Measurements from ENCODE around the gene CTRB1.
"Not testable (repeated sequence)": the region's sequence is repeated elsewhere in the genome, so short reads cannot be mapped to it uniquely, and the experiment has no call there.

DNA sequence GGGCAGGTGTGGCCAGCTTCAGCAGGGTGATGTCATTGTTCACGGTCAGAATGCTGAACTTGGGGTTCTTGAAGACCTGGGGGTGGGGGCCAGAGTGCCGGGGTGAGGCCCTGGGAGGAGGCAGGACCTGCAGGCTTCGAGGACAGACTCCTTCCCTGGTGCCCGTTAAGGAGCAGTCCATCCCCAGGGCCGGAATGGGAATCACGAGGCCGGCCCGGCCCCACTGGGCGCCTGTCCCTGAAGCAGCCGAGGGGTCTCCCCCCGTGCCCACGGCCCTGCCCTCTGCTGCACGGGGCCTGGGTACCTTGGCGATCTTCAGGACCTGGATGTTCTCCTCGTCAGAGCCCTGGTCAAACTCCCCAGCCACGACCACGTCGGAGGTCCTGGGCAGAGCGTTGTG lies 13.3 kb upstream of the CTRB1 start:
- TF ChIP-seq, protein P1, sequence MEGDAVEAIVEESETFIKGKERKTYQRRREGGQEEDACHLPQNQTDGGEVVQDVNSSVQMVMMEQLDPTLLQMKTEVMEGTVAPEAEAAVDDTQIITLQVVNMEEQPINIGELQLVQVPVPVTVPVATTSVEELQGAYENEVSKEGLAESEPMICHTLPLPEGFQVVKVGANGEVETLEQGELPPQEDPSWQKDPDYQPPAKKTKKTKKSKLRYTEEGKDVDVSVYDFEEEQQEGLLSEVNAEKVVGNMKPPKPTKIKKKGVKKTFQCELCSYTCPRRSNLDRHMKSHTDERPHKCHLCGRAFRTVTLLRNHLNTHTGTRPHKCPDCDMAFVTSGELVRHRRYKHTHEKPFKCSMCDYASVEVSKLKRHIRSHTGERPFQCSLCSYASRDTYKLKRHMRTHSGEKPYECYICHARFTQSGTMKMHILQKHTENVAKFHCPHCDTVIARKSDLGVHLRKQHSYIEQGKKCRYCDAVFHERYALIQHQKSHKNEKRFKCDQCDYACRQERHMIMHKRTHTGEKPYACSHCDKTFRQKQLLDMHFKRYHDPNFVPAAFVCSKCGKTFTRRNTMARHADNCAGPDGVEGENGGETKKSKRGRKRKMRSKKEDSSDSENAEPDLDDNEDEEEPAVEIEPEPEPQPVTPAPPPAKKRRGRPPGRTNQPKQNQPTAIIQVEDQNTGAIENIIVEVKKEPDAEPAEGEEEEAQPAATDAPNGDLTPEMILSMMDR (IDR thresholded peaks at IDR 0.05): not testable (repeated sequence)
- TF ChIP-seq POLR2A (IDR thresholded peaks at IDR 0.05): not testable (repeated sequence)
